Uterus (tissue), 2 donors: ENCODE measurements around the gene INSL3.

Experiments used
- CTCF ChIP-seq, 4 experiments: fragments of 200-600 bp in 2 of 4; fragments of 450-650 bp in 2 of 4; sonication (generic) in 2 of 4; IDR thresholded peaks; one replicate each; pipeline ENCODE4 v1.5.1; 2016 to 2019; ENCODE audit warnings: antibody characterized with exemption in 4 of 4, mild to moderate bottlenecking in 2 of 4, moderate library complexity in 1 of 4
- POLR2A ChIP-seq, 2 donors: fragments of 450-650 bp; IDR thresholded peaks; one replicate each; pipeline ENCODE4 v1.6.1; 2016; ENCODE audit warnings: antibody characterized with exemption in 2 of 2, mild to moderate bottlenecking in 1 of 2, moderate library complexity in 1 of 2

DNA sequence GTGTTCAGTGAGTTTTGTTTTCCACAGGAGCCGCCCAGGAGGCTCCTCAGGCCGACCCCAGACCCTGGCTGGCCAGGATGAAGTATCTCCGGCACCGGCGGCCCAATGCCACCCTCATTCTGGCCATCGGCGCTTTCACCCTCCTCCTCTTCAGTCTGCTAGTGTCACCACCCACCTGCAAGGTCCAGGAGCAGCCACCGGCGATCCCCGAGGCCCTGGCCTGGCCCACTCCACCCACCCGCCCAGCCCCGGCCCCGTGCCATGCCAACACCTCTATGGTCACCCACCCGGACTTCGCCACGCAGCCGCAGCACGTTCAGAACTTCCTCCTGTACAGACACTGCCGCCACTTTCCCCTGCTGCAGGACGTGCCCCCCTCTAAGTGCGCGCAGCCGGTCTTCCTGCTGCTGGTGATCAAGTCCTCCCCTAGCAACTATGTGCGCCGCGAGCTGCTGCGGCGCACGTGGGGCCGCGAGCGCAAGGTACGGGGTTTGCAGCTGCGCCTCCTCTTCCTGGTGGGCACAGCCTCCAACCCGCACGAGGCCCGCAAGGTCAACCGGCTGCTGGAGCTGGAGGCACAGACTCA is 13.5 kb downstream of the INSL3 start:
- TF ChIP-seq CTCF (IDR thresholded peaks at IDR 0.05): no peak
- no peak for TF ChIP-seq POLR2A (IDR thresholded peaks at IDR 0.05)
